Osteocyte (in vitro differentiated cells): ENCODE data around the gene ENO3. TPM values are rescaled to one million over a fixed set of nuclear protein-coding genes. Genes with fewer than 3 reads are reported as not detected.
A peak's percentile ranks its signal among the peaks of the same experiment; 100 is the strongest.

Experiments used
- DNase-seq: peaks from one replicate; pipeline ENCODE4 v3.0.0; 2021; ENCODE audit warnings: mixed read lengths; ENCODE audit not compliant: unreplicated experiment; ENCODE audit errors: extremely low spot score
- H3K27ac Mint-ChIP-seq: one replicate; pipeline ENCODE4 v1.8.0; 2021; ENCODE audit warnings: mild to moderate bottlenecking, mixed read lengths; ENCODE audit not compliant: unreplicated experiment
- H3K27me3 Mint-ChIP-seq: one replicate; pipeline ENCODE4 v1.8.0; 2021; ENCODE audit warnings: mixed read lengths; ENCODE audit not compliant: unreplicated experiment
- H3K36me3 Mint-ChIP-seq: one replicate; pipeline ENCODE4 v1.8.0; 2021; ENCODE audit warnings: mixed read lengths; ENCODE audit not compliant: unreplicated experiment
- H3K4me1 Mint-ChIP-seq: one replicate; pipeline ENCODE4 v1.8.0; 2021; ENCODE audit warnings: mixed read lengths; ENCODE audit not compliant: unreplicated experiment
- H3K4me3 Mint-ChIP-seq: one replicate; pipeline ENCODE4 v1.8.0; 2021; ENCODE audit warnings: mild to moderate bottlenecking, moderate library complexity, mixed read lengths; ENCODE audit not compliant: unreplicated experiment
- H3K9me3 Mint-ChIP-seq: one replicate; pipeline ENCODE4 v1.8.0; 2021; ENCODE audit warnings: mixed read lengths; ENCODE audit not compliant: unreplicated experiment
- CTCF ChIP-seq: fragments of 200-600 bp; sonication (generic); IDR thresholded peaks from 2 replicates; pipeline ENCODE4 v1.5.0; 2021; ENCODE audit warnings: antibody characterized with exemption, mild to moderate bottlenecking, moderate library complexity
- total RNA-seq: library from RNA; stranded (reverse); gene quantifications from 2 replicates; pipeline ENCODE4 v1.2.1, GENCODE V29; 2021

ENO3 gene
- total RNA-seq, 1 donor from 2014 or later: 9.5 TPM

- no peak for TF ChIP-seq CTCF
Measured at GRCh38 chr17:4974115-4974670, 23.3 kb downstream of the ENO3 start.

GRCh38 chr17:4978726-4979125 lies 27.8 kb downstream of the ENO3 start:
- Mint-ChIP-seq H3K4me3 (no peak overlapping the region), H3K36me3 (peaks cover 16% of the 10 kb centered on the region), H3K27ac (no peak overlapping the region), H3K27me3 (no peaks in the 10 kb centered on the region), H3K9me3 (no peaks in the 10 kb centered on the region), H3K4me1 (peaks cover 4% of the 10 kb centered on the region)
- no peak for TF ChIP-seq CTCF
- no peak for DNase-seq

More at GRCh38 chr17:4974115-4974670, 23.3 kb downstream of the ENO3 start:
- H3K4me3 Mint-ChIP-seq: no peak overlapping the region
- no peaks in the 10 kb centered on the region for H3K9me3 Mint-ChIP-seq
- no peaks in the 10 kb centered on the region for H3K27me3 Mint-ChIP-seq
- peaks cover 18% of the 10 kb centered on the region for H3K36me3 Mint-ChIP-seq
- H3K27ac Mint-ChIP-seq: no peak overlapping the region
- DNase-seq: no peak
- peaks cover 22% of the 10 kb centered on the region for H3K4me1 Mint-ChIP-seq

GRCh38 chr17:4980644-4981216 lies 29.8 kb downstream of the ENO3 start:
- H3K9me3 Mint-ChIP-seq: no peaks in the 10 kb centered on the region
- H3K4me1 Mint-ChIP-seq: peaks cover 2% of the 10 kb centered on the region
- peaks cover 12% of the 10 kb centered on the region for H3K36me3 Mint-ChIP-seq
- no peaks in the 10 kb centered on the region for H3K27me3 Mint-ChIP-seq
- no peak for DNase-seq
- TF ChIP-seq CTCF: peak; percentile 69
- H3K27ac Mint-ChIP-seq: no peak overlapping the region
- H3K4me3 Mint-ChIP-seq: no peak overlapping the region

- Mint-ChIP-seq H3K27me3 (no peaks in the 10 kb centered on the region), H3K9me3 (no peaks in the 10 kb centered on the region), H3K4me1 (peaks cover 13% of the 10 kb centered on the region), H3K36me3 (peaks cover 9% of the 10 kb centered on the region), H3K4me3 (no peak overlapping the region), H3K27ac (peak overlapping the region; percentile 21)
- DNase-seq: no peak
- no peak for TF ChIP-seq CTCF
Measured at GRCh38 chr17:4982305-4982704, 31.4 kb downstream of the ENO3 start.

GRCh38 chr17:4986403-4986802 lies 35.5 kb downstream of the ENO3 start:
- Mint-ChIP-seq H3K4me1 (peaks cover 30% of the 10 kb centered on the region), H3K27ac (peak overlapping the region; percentile 94), H3K9me3 (no peaks in the 10 kb centered on the region), H3K27me3 (no peaks in the 10 kb centered on the region), H3K36me3 (peaks cover 3% of the 10 kb centered on the region), H3K4me3 (peak overlapping the region; percentile 87)
- DNase-seq: no peak
- no peak for TF ChIP-seq CTCF
